Right atrium auricular region (tissue), 2 donors: ENCODE data around the gene DOCK4. TPM values are rescaled to one million over a fixed set of nuclear protein-coding genes. Genes with fewer than 3 reads are reported as not detected.

ENCODE experiments used
- DNase-seq: peaks from one replicate; pipeline ENCODE4 v3.0.0-alpha.2; 2019; ENCODE audit warnings: low spot score
- H3K27ac ChIP-seq, 2 donors: fragments of 200-600 bp; sonication (generic); 1 replicate in 1 of 2; 2 replicates in 1 of 2; pipeline ENCODE4 v1.5.1; 2016 to 2019
- H3K27me3 ChIP-seq, 2 donors: fragments of 200-600 bp; sonication (generic); one replicate each; pipeline versions ENCODE4 v1.5.1 to v1.6.0; 2017 to 2019
- H3K36me3 ChIP-seq: fragments of 200-600 bp; sonication (generic); one replicate; pipeline ENCODE4 v1.5.1; 2016
- H3K4me1 ChIP-seq, 2 donors: fragments of 200-600 bp; sonication (generic); one replicate each; pipeline versions ENCODE4 v1.5.1 to v1.6.0; 2017 to 2019
- H3K4me3 ChIP-seq, 2 donors: fragments of 200-600 bp; sonication (generic); 1 replicate in 1 of 2; 2 replicates in 1 of 2; pipeline ENCODE4 v1.5.1; 2017 to 2019; ENCODE audit warnings: mild to moderate bottlenecking in 1 of 2, moderate library complexity in 1 of 2
- H3K9me3 ChIP-seq, 2 donors: fragments of 200-600 bp; sonication (generic); one replicate each; pipeline ENCODE4 v1.5.1; 2019
- total RNA-seq, 2 donors: library from RNA; depleted of rRNA; stranded (reverse); fragments of >200 nt; gene quantifications; one replicate each; pipeline ENCODE4 v1.1.0, GENCODE V29; 2016
- TF ChIP-seq, protein P1 (sequence below), 2 donors: fragments of 200-600 bp; sonication (generic); IDR thresholded peaks; one replicate each; pipeline ENCODE4 v1.5.1; 2019; ENCODE audit warnings: antibody characterized with exemption in 2 of 2

Gene DOCK4
- total RNA-seq, 2 donors from 2014 or later = 12.3 to 17.8 TPM

DNA sequence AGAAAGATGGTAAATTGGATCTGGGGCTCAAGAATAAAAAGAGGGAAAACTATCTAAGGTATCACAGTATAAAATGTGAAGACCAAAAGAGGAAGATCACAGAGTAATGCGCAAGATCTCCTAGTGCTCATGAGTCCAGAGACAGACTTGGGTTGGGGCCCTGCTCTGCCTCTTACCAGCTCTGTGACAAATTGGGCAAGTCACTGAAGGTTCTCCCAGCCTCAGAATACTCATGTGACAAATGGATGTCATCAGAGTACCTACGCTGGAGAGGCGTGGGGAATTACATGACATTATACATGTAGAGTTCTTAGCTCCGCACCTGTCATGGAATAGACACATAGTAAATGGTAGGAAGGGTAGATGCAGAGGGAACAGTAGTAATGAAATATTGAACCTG, 124.4 kb downstream of the DOCK4 start:
- no peaks in the 10 kb centered on the region for H3K36me3 ChIP-seq
- peaks cover 0 to 19% of the 10 kb centered on the region in 2 donors for H3K4me1 ChIP-seq
- H3K9me3 ChIP-seq = no peaks in the 10 kb centered on the region
- H3K27me3 ChIP-seq = no peaks in the 10 kb centered on the region
- peak; percentile 70 for DNase-seq
- no peak overlapping the region for H3K27ac ChIP-seq
- H3K4me3 ChIP-seq = no peak overlapping the region
- TF ChIP-seq, protein P1, sequence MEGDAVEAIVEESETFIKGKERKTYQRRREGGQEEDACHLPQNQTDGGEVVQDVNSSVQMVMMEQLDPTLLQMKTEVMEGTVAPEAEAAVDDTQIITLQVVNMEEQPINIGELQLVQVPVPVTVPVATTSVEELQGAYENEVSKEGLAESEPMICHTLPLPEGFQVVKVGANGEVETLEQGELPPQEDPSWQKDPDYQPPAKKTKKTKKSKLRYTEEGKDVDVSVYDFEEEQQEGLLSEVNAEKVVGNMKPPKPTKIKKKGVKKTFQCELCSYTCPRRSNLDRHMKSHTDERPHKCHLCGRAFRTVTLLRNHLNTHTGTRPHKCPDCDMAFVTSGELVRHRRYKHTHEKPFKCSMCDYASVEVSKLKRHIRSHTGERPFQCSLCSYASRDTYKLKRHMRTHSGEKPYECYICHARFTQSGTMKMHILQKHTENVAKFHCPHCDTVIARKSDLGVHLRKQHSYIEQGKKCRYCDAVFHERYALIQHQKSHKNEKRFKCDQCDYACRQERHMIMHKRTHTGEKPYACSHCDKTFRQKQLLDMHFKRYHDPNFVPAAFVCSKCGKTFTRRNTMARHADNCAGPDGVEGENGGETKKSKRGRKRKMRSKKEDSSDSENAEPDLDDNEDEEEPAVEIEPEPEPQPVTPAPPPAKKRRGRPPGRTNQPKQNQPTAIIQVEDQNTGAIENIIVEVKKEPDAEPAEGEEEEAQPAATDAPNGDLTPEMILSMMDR (IDR thresholded peaks at IDR 0.05) = no peak

DNA sequence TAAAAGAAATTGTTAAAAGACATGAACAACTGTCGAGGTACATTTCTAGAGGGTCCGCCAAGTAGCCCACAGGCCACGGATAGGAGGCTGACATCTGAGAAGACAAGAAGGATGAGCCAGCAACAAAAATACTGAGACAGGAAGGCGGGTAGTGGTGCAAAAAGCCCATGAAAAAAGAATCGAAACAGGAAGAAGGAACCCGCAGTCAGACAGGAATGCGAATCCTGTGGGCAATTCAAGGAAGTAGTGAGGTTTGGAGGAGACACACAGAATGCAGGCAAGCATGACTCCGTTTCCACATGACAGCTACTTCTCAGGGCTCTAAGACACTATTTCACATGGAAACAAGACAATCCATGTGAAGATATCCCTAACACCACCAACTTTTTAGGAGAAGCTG, 125.2 kb downstream of the DOCK4 start:
- no peaks in the 10 kb centered on the region for H3K27me3 ChIP-seq
- H3K9me3 ChIP-seq = no peaks in the 10 kb centered on the region
- peak overlapping the region in 1 of 2 donors; percentile 39 for H3K27ac ChIP-seq
- TF ChIP-seq, protein P1 (IDR thresholded peaks at IDR 0.05) = no peak
- H3K4me3 ChIP-seq = no peak overlapping the region
- DNase-seq = no peak
- H3K4me1 ChIP-seq = peaks cover 0 to 19% of the 10 kb centered on the region in 2 donors
- H3K36me3 ChIP-seq = no peaks in the 10 kb centered on the region

- TF ChIP-seq, protein P1 (IDR thresholded peaks at IDR 0.05) = no peak
- Histone ChIP-seq H3K9me3 (no peaks in the 10 kb centered on the region), H3K36me3 (no peaks in the 10 kb centered on the region), H3K4me3 (no peak overlapping the region), H3K4me1 (peaks cover 0 to 16% of the 10 kb centered on the region in 2 donors), H3K27ac (peak overlapping the region in 1 of 2 donors; percentile 39), H3K27me3 (no peaks in the 10 kb centered on the region)
- DNase-seq = no peak
These were observed 125.8 kb downstream of the DOCK4 start for GRCh38 chr7:112080441-112080840.

GRCh38 chr7:112079673-112080072, 126.5 kb downstream of the DOCK4 start:
- TF ChIP-seq, protein P1 (IDR thresholded peaks at IDR 0.05) = no peak
- no peaks in the 10 kb centered on the region for H3K27me3 ChIP-seq
- peaks cover 0 to 8% of the 10 kb centered on the region in 2 donors for H3K4me1 ChIP-seq
- peaks cover 0 to 2% of the 10 kb centered on the region in 2 donors for H3K9me3 ChIP-seq
- no peaks in the 10 kb centered on the region for H3K36me3 ChIP-seq
- no peak for DNase-seq
- no peak overlapping the region for H3K4me3 ChIP-seq
- no peak overlapping the region for H3K27ac ChIP-seq

DNA sequence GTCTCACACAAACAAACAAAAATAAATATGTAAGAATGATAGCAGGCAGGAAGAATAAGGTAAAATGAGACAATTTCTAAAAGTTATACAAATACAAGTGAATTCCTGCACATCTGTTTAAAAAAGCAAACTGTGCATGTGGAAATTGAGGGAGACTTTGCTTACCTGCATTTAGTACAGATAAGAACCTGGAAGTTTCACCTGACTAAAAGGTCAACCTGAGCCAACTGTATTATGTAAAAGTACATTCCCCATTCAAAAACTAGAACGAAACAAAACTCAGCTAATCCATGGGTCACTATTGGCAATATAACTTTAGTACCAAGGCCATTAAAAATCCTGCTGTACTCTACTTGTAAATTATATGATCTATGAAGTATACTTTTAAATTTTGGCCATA, 127.1 kb downstream of the DOCK4 start:
- H3K27ac ChIP-seq = no peak overlapping the region
- TF ChIP-seq, protein P1 (IDR thresholded peaks at IDR 0.05) = no peak
- peaks cover 0 to 7% of the 10 kb centered on the region in 2 donors for H3K9me3 ChIP-seq
- no peaks in the 10 kb centered on the region for H3K27me3 ChIP-seq
- H3K36me3 ChIP-seq = no peaks in the 10 kb centered on the region
- peaks cover 0 to 2% of the 10 kb centered on the region in 2 donors for H3K4me1 ChIP-seq
- no peak for DNase-seq
- no peak overlapping the region for H3K4me3 ChIP-seq

DNA sequence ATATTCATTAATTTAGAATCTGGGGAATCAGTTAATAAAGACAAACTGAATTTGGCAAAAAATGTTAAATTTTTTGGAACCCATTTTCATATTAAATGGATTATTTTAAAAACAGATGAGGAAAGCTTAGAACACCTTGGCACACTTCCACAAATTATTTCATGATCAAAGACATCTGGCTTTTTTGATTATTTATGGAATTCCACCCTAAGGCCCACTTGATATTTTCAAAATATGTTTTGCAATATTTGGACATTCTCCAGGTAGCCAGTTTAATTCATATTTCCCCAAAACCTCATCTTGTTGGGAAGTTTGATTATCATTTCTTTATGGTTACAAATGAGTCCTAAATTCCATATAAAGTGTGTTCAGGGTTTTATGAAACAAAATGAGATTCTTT, 129.9 kb downstream of the DOCK4 start:
- H3K27ac ChIP-seq = no peak overlapping the region
- peaks cover 0 to 12% of the 10 kb centered on the region in 2 donors for H3K4me1 ChIP-seq
- peaks cover 0 to 8% of the 10 kb centered on the region in 2 donors for H3K9me3 ChIP-seq
- H3K27me3 ChIP-seq = no peaks in the 10 kb centered on the region
- TF ChIP-seq, protein P1 (IDR thresholded peaks at IDR 0.05) = no peak
- H3K36me3 ChIP-seq = no peaks in the 10 kb centered on the region
- H3K4me3 ChIP-seq = no peak overlapping the region
- no peak for DNase-seq
